CD14-positive monocyte (primary cell): Measurements from ENCODE around the gene ABCA6. TPM values are rescaled to one million over a fixed set of nuclear protein-coding genes. Genes with fewer than 3 reads are reported as not detected.

Source experiments
- DNase-seq, 3 donors: peaks; one replicate each; pipeline ENCODE4 v3.0.0-alpha.2; 2011 to 2022
- H2AFZ ChIP-seq: 2 replicates; pipeline ENCODE4 v1.6.0; 2012; ENCODE audit warnings: mild to moderate bottlenecking, low read depth, low read length, inconsistent platforms; ENCODE audit not compliant: insufficient read depth, poor library complexity, severe bottlenecking
- H3K27ac ChIP-seq, 2 donors: 1 replicate in 1 of 2; 2 replicates in 1 of 2; pipeline ENCODE4 v1.5.1; 2012 to 2013; ENCODE audit warnings: low read length in 2 of 2, control low read depth in 1 of 2, inconsistent platforms in 1 of 2, low read depth in 1 of 2, mild to moderate bottlenecking in 1 of 2
- H3K27me3 ChIP-seq, 2 donors: one replicate each; pipeline versions ENCODE4 v1.6.0 to v1.6.1; 2011 to 2013; ENCODE audit warnings: low read length in 2 of 2; ENCODE audit not compliant: control insufficient read depth in 2 of 2, insufficient read depth in 2 of 2
- H3K36me3 ChIP-seq, 2 donors: replicated peaks in 1 of 2; 1 replicate in 1 of 2; 2 replicates in 1 of 2; pipeline versions ENCODE4 v1.5.1 to v1.6.1; 2012 to 2013; ENCODE audit warnings: low read length in 2 of 2, control low read depth in 1 of 2, inconsistent platforms in 1 of 2, mild to moderate bottlenecking in 1 of 2; ENCODE audit not compliant: insufficient read depth in 2 of 2, control insufficient read depth in 1 of 2
- H3K4me1 ChIP-seq, 2 donors: 1 replicate in 1 of 2; 2 replicates in 1 of 2; pipeline versions ENCODE4 v1.5.1 to v1.6.1; 2012 to 2013; ENCODE audit warnings: low read length in 2 of 2, control low read depth in 1 of 2, inconsistent platforms in 1 of 2, mild to moderate bottlenecking in 1 of 2, moderate library complexity in 1 of 2; ENCODE audit not compliant: insufficient read depth in 2 of 2, control insufficient read depth in 1 of 2
- H3K4me2 ChIP-seq: replicated peaks from 2 replicates; pipeline ENCODE3; 2012; ENCODE audit warnings: low read length, moderate library complexity, mild to moderate bottlenecking; ENCODE audit not compliant: poor library complexity, severe bottlenecking; ENCODE audit errors: extremely low read depth
- H3K4me3 ChIP-seq, 3 experiments: fragments of 200-600 bp in 1 of 3; sonication (generic) in 1 of 3; replicated peaks in 1 of 3; 1 replicate in 2 of 3; 2 replicates in 1 of 3; pipeline ENCODE4 v1.5.1; 2011 to 2013; ENCODE audit warnings: low read length in 3 of 3, mild to moderate bottlenecking in 3 of 3, control low read depth in 2 of 3, low read depth in 2 of 3, inconsistent platforms in 1 of 3, moderate library complexity in 1 of 3
- H3K79me2 ChIP-seq: 2 replicates; pipeline ENCODE4 v1.6.0; 2012; ENCODE audit warnings: mild to moderate bottlenecking, control low read depth, inconsistent platforms, low read length, moderate library complexity; ENCODE audit not compliant: insufficient read depth
- H3K9ac ChIP-seq: 2 replicates; pipeline ENCODE4 v1.6.0; 2017; ENCODE audit warnings: low read length, mild to moderate bottlenecking; ENCODE audit not compliant: insufficient read depth, poor library complexity, severe bottlenecking
- H3K9me3 ChIP-seq, 2 donors: replicated peaks in 1 of 2; 1 replicate in 1 of 2; 2 replicates in 1 of 2; pipeline versions ENCODE4 v1.5.1 to v1.6.1; 2012 to 2013; ENCODE audit warnings: low read length in 2 of 2, control low read depth in 1 of 2; ENCODE audit not compliant: control insufficient read depth in 1 of 2, insufficient read depth in 1 of 2
- H4K20me1 ChIP-seq: 2 replicates; pipeline ENCODE4 v1.6.0; 2012; ENCODE audit warnings: mild to moderate bottlenecking, low read length, control low read depth, moderate library complexity; ENCODE audit not compliant: insufficient read depth
- H3K27ac Mint-ChIP-seq, 7 donors: one replicate each; pipeline ENCODE4 v1.8.0; 2020; ENCODE audit warnings: mild to moderate bottlenecking in 7 of 7, mixed read lengths in 7 of 7, moderate library complexity in 6 of 7, inconsistent platforms in 2 of 7
- H3K27me3 Mint-ChIP-seq, 3 donors: one replicate each; pipeline ENCODE4 v1.8.0; 2021 to 2022; ENCODE audit warnings: low read depth in 3 of 3, mild to moderate bottlenecking in 3 of 3, mixed read lengths in 3 of 3, moderate library complexity in 3 of 3, inconsistent platforms in 1 of 3
- H3K36me3 Mint-ChIP-seq, 2 donors: one replicate each; pipeline ENCODE4 v1.8.0; 2020; ENCODE audit warnings: mixed read lengths in 2 of 2, inconsistent platforms in 1 of 2, mild to moderate bottlenecking in 1 of 2
- H3K4me1 Mint-ChIP-seq: one replicate; pipeline ENCODE4 v1.8.0; 2020; ENCODE audit warnings: mild to moderate bottlenecking, mixed read lengths
- H3K4me3 Mint-ChIP-seq, 2 donors: one replicate each; pipeline ENCODE4 v1.8.0; 2020; ENCODE audit warnings: mild to moderate bottlenecking in 2 of 2, mixed read lengths in 2 of 2, moderate library complexity in 1 of 2
- H3K9me3 Mint-ChIP-seq, 7 donors: one replicate each; pipeline ENCODE4 v1.8.0; 2020 to 2022; ENCODE audit warnings: mixed read lengths in 7 of 7, mild to moderate bottlenecking in 6 of 7, moderate library complexity in 6 of 7, inconsistent platforms in 2 of 7
- WGBS: methylation state at CpG from one replicate; pipeline ENCODE4 v1.1.5; 2013; ENCODE audit warnings: missing lambda C conversion rate; ENCODE audit not compliant: insufficient coverage; 5-methylcytosine and 5-hydroxymethylcytosine counted together
- intact Hi-C, 2 donors: fragments of 100-400 bp; cut with micrococcal nuclease; formaldehyde crosslinking; loops; one replicate each; pipeline versions ENCODE4 v1.15.0 to v1.15.1; 2023
- polyA plus RNA-seq, 3 donors: library from polyadenylated mRNA; depleted of rRNA in 1 of 3; unstranded in 2 of 3; stranded (reverse) in 1 of 3; fragments of 300-500 nt in 2 of 3; fragments of >200 nt in 1 of 3; fragmentation: Illumina TruSeq in 2 of 3; gene quantifications; 1 replicate in 2 of 3; 2 replicates in 1 of 3; pipeline ENCODE4 v1.2.3, GENCODE V29; 2012 to 2021
- small RNA-seq: library from RNA; depleted of rRNA; stranded (forward); fragments of <200 nt; gene quantifications from one replicate; pipeline ENCODE3, GENCODE V24; 2012; ENCODE audit warnings: low read depth; ENCODE audit not compliant: insufficient read length
- TF ChIP-seq, protein P1 (sequence below): fragments of 200-600 bp; IDR thresholded peaks from one replicate; pipeline ENCODE4 v1.8.0; 2022; ENCODE audit warnings: antibody characterized with exemption, mild to moderate bottlenecking

Gene ABCA6
- polyA plus RNA-seq, 3 donors = 0.52 to 0.93 (median 0.76) TPM

DNA sequence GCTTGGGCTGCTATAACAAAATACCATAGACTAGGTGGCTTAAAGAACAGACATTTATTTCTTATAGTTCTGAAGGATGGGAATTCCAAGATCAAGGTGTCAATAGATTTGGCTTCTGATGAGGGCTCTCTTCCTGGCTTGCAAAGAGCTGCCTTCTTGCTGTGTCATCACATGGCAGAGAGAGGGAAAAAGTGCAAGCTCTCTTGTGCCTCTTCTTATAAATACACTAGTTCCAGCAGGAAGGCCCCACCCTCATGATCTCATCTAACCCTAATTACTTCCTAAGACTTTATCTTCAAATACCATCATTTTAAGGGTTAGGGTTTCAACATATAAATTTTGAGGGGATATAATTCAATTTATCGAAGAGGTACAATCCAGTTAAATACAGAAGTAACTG lies 111.5 kb downstream of the ABCA6 start:
- H3K36me3 Mint-ChIP-seq = no peaks in the 10 kb centered on the region
- peaks cover 0 to 3% (median 0%) of the 10 kb centered on the region in 7 donors for H3K9me3 Mint-ChIP-seq
- TF ChIP-seq, protein P1, sequence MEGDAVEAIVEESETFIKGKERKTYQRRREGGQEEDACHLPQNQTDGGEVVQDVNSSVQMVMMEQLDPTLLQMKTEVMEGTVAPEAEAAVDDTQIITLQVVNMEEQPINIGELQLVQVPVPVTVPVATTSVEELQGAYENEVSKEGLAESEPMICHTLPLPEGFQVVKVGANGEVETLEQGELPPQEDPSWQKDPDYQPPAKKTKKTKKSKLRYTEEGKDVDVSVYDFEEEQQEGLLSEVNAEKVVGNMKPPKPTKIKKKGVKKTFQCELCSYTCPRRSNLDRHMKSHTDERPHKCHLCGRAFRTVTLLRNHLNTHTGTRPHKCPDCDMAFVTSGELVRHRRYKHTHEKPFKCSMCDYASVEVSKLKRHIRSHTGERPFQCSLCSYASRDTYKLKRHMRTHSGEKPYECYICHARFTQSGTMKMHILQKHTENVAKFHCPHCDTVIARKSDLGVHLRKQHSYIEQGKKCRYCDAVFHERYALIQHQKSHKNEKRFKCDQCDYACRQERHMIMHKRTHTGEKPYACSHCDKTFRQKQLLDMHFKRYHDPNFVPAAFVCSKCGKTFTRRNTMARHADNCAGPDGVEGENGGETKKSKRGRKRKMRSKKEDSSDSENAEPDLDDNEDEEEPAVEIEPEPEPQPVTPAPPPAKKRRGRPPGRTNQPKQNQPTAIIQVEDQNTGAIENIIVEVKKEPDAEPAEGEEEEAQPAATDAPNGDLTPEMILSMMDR = no peak
- H4K20me1 ChIP-seq = no peaks in the 10 kb centered on the region
- H3K79me2 ChIP-seq = no peaks in the 10 kb centered on the region
- no peak overlapping the region for H2AFZ ChIP-seq
- no peak overlapping the region for H3K4me3 ChIP-seq
- H3K27me3 ChIP-seq = no peaks in the 10 kb centered on the region
- H3K27ac ChIP-seq = no peak overlapping the region
- H3K27me3 Mint-ChIP-seq = peaks cover 0 to 2% (median 0%) of the 10 kb centered on the region in 3 donors
- peaks cover 5% of the 10 kb centered on the region in 2 donors for H3K4me1 ChIP-seq
- no peak overlapping the region for H3K9ac ChIP-seq
- no peak overlapping the region for H3K4me3 Mint-ChIP-seq
- no peak for DNase-seq
- no peak overlapping the region for H3K27ac Mint-ChIP-seq
- no peaks in the 10 kb centered on the region for H3K9me3 ChIP-seq
- H3K36me3 ChIP-seq = no peaks in the 10 kb centered on the region
- H3K4me1 Mint-ChIP-seq = peaks cover 6% of the 10 kb centered on the region
- H3K4me2 ChIP-seq = no peak overlapping the region
- intact Hi-C loops = no loop called here
- 83% methylated on average over 1 of the region's 1 CpG for WGBS

Small RNAs within 50 kb of the gene (small RNA-seq; reads per million reads assigned to genes)
- gene MIR4524B = not detected

Other genes starting within 250 kb of the ABCA6 start
- not detected for gene ABCA8, start 186.5 kb downstream of the ABCA6 start, polyA plus RNA-seq
- gene ABCA9, start 81.0 kb downstream of the ABCA6 start, polyA plus RNA-seq = under 1 TPM in 2 of 3 donors, not detected in 1; 0.02 to 0.49 TPM
- under 1 TPM in 2 of 3 donors, not detected in 1; 0.08 to 0.13 TPM for gene ABCA10, start 86.9 kb upstream of the ABCA6 start, polyA plus RNA-seq
- gene ABCA5, start 185.2 kb upstream of the ABCA6 start, polyA plus RNA-seq = 1 to 10 TPM in 1 of 3 donors, under 1 TPM in 2; 0.50 to 3.1 (median 0.73) TPM